ENCODE measurements around the gene GALNT6.

Gene GALNT6

DNA sequence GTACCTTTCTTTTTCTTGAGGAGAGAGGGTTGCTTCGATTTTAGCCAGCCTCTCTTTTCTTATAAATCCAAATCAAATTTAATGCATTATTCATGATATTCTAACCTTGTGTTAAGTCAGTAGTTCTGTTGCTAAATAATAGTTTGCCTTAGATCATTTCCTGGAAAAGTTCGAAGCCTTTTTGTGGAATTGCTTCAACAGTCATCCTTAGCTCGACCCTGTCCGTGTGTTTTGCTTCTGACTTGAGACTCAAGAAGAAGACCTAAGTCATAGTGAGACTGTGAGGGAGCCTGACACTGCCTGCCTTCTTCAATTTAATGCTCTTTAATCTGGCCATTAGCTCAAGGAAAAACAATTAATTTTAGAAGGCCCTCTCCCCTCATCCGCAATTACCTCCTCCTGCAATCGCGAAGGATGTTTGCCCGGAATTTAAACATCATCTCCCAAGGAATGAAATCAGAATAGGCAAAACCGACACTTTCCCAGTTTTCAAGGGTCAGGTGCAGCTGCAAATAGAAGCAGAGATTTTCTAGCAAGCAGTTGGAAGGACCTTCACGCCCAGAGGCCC is 33.0 kb upstream of the GALNT6 start:
- no peaks in the 10 kb centered on the region for H3K27me3 ChIP-seq (ENCODE audit: control insufficient read depth, insufficient read depth, low read length)
- H3K9me3 ChIP-seq (ENCODE audit: control insufficient read depth, insufficient read depth, low read length), result no peaks in the 10 kb centered on the region
- H3K27ac ChIP-seq (ENCODE audit: low read length), result no peak overlapping the region
- no peaks in the 10 kb centered on the region; the same call in 1 of the 2 replicates for H3K4me1 ChIP-seq (ENCODE audit: control insufficient read depth, insufficient read depth, low read length)
- WGBS (ENCODE audit: insufficient coverage, insufficient read length), result no CpG with 5 or more reads among the region's 10 CpGs
- H3K36me3 ChIP-seq (ENCODE audit: control insufficient read depth, insufficient read depth, low read length), result no peaks in the 10 kb centered on the region
- H3K4me3 ChIP-seq (ENCODE audit: low read length), result no peak overlapping the region
- DNase-seq (ENCODE audit: low read depth, low spot score), result no peak

DNA sequence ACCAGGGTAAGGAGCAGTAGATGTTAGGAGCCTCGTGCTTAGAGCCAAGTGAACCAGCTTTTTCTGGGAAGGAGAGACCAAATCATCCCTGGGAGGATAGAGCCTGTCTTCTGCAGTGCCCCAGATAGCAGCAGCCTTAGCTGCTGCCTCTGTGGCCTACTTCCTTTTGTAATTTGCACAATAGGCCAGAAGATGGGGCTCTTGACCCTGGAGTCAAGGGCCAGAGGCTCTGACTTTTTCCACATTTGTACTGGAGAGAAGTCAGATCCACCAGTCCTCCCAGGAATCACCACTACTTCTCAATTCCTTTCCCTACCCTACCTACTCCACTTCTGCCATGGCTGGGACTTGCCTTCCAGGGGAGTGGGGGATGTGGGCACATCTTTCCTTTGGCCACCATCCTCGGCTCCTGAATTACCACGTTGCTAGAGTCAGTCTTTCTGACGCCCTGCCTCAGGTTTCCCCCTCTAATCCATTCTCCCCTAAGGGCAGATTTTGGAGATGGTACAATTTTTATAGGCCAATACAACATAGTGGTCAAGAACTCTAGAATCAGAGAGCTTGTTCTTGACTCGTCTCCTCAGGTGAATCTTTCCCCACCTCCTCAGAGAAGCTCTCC is 30.2 kb upstream of the GALNT6 start:
- no peaks in the 10 kb centered on the region for H3K36me3 ChIP-seq (ENCODE audit: control insufficient read depth, insufficient read depth, low read length)
- no CpG with 5 or more reads among the region's 5 CpGs for WGBS (ENCODE audit: insufficient coverage, insufficient read length)
- no peak overlapping the region for H3K4me3 ChIP-seq (ENCODE audit: low read length)
- H3K27ac ChIP-seq (ENCODE audit: low read length), result no peak overlapping the region
- no peaks in the 10 kb centered on the region for H3K27me3 ChIP-seq (ENCODE audit: control insufficient read depth, insufficient read depth, low read length)
- no peaks in the 10 kb centered on the region for H3K9me3 ChIP-seq (ENCODE audit: control insufficient read depth, insufficient read depth, low read length)
- H3K4me1 ChIP-seq (ENCODE audit: control insufficient read depth, insufficient read depth, low read length), result no peaks in the 10 kb centered on the region; the same call in 1 of the 2 replicates
- DNase-seq (ENCODE audit: low read depth, low spot score), result peak; percentile 45

DNA sequence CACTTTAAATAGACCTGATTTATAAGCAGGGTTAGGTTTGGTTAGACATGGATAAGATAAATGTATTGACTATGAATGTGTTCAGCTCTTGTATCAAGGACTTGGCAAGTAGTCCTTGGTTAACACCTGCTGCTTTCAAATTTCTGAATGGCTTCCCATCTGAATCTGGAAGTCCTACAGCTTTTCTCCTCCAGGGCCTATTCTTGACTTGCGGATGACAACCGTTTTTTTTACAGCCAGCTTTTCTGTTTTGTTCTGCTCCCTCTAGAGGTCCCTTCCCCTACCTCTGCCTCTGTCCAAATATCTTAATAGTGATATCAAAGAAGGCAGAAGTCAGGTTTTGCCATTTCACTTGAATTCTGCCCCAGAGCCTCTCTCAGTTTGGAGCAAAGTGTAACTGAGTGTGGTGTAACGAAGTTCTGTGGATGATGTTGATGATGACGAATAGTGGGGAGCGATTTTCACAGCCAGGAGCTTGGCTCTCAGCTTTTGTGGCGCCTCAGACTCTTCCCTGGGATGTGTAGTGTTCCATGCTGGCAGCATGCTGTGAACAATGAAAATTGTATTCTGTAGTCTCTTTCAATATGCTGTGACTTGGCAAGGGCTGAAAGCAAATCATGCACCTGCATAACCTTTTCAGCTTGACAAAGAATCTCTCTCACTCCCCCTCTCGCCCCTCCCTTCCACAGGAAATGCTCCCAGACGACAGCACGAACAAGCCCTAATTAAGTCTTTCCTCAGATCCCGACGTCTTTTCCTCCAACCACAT is 28.4 kb upstream of the GALNT6 start:
- no peaks in the 10 kb centered on the region for H3K36me3 ChIP-seq (ENCODE audit: control insufficient read depth, insufficient read depth, low read length)
- no CpG with 5 or more reads among the region's 11 CpGs for WGBS (ENCODE audit: insufficient coverage, insufficient read length)
- H3K27ac ChIP-seq (ENCODE audit: low read length), result no peak overlapping the region
- no peaks in the 10 kb centered on the region for H3K27me3 ChIP-seq (ENCODE audit: control insufficient read depth, insufficient read depth, low read length)
- no peak for DNase-seq (ENCODE audit: low read depth, low spot score)
- H3K4me1 ChIP-seq (ENCODE audit: control insufficient read depth, insufficient read depth, low read length), result no peaks in the 10 kb centered on the region; the same call in 1 of the 2 replicates
- H3K4me3 ChIP-seq (ENCODE audit: low read length), result no peak overlapping the region
- H3K9me3 ChIP-seq (ENCODE audit: control insufficient read depth, insufficient read depth, low read length), result no peaks in the 10 kb centered on the region

DNA sequence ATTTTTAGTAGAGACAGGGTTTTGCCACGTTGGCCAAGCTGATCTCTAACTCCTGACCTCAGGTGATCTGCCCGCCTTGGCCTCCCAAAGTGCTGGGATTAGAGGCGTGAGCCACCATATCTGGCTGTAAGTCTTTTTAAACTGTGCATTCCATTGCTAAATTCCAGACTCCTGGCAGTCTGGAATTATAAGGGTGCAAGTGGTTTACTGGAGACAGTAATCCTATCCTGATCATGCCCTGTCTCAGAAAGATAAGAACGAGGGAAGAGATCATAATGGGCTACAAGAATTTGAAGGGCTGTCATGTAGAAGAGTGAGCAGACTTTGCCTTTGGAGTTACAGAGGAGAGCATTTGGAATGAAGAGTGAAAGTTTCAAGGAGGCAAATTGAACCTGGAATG is 26.6 kb upstream of the GALNT6 start:
- no CpG with 5 or more reads among the region's 4 CpGs for WGBS (ENCODE audit: insufficient coverage, insufficient read length)
- Histone ChIP-seq H3K4me3 (ENCODE audit: low read length) (no peak overlapping the region), H3K36me3 (ENCODE audit: control insufficient read depth, insufficient read depth, low read length) (no peaks in the 10 kb centered on the region), H3K4me1 (ENCODE audit: control insufficient read depth, insufficient read depth, low read length) (no peaks in the 10 kb centered on the region; the same call in 1 of the 2 replicates), H3K27ac (ENCODE audit: low read length) (no peak overlapping the region), H3K27me3 (ENCODE audit: control insufficient read depth, insufficient read depth, low read length) (no peaks in the 10 kb centered on the region), H3K9me3 (ENCODE audit: control insufficient read depth, insufficient read depth, low read length) (no peaks in the 10 kb centered on the region)
- DNase-seq (ENCODE audit: low read depth, low spot score), result no peak

DNA sequence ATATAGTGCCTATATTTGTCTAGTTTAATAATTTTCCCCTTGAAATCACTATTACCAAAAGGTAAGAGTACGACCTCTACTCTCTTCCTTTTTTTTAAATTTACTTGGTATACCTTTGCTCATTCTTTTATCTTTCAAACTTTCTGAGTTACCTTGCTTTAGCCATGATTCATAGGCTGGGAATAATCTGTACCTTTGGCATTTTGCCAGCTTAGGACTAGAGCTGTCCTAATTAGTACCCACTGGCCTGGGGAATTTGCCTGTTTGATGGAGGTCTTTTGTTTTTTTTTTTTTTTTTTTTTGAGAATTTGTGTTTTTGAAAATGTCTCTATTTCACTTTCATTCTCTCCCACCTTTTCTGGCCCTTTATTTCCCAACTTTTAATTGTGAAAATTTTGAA is 24.7 kb upstream of the GALNT6 start:
- WGBS (ENCODE audit: insufficient coverage, insufficient read length), result no CpG with 5 or more reads among the region's 1 CpG
- no peaks in the 10 kb centered on the region for H3K36me3 ChIP-seq (ENCODE audit: control insufficient read depth, insufficient read depth, low read length)
- no peaks in the 10 kb centered on the region for H3K9me3 ChIP-seq (ENCODE audit: control insufficient read depth, insufficient read depth, low read length)
- H3K27me3 ChIP-seq (ENCODE audit: control insufficient read depth, insufficient read depth, low read length), result no peaks in the 10 kb centered on the region
- DNase-seq (ENCODE audit: low read depth, low spot score), result no peak
- no peak overlapping the region for H3K27ac ChIP-seq (ENCODE audit: low read length)
- no peak overlapping the region for H3K4me3 ChIP-seq (ENCODE audit: low read length)
- no peaks in the 10 kb centered on the region; the same call in 1 of the 2 replicates for H3K4me1 ChIP-seq (ENCODE audit: control insufficient read depth, insufficient read depth, low read length)

DNA sequence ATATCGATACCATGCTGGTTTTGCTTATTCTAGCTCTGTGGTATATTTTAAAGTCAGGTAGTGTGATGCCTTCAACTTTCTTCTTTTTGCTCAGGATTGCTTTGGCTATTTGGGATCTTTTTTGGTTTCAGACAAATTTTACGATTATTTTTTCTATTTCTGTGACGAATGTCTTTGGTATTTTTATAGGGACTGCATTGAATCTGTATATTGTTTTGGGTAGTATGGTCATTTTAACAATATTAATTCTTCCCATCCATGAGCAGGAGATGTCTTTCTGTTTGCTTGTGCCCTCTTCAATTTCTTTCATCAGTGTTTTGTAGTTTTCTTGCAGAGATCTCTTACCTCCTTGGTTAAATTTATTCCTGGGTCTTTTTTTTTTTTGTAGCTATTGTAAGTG is 22.6 kb upstream of the GALNT6 start:
- H3K4me3 ChIP-seq (ENCODE audit: low read length), result no peak overlapping the region
- DNase-seq (ENCODE audit: low read depth, low spot score), result no peak
- H3K27ac ChIP-seq (ENCODE audit: low read length), result no peak overlapping the region
- no peaks in the 10 kb centered on the region for H3K9me3 ChIP-seq (ENCODE audit: control insufficient read depth, insufficient read depth, low read length)
- no peaks in the 10 kb centered on the region for H3K27me3 ChIP-seq (ENCODE audit: control insufficient read depth, insufficient read depth, low read length)
- no peaks in the 10 kb centered on the region for H3K36me3 ChIP-seq (ENCODE audit: control insufficient read depth, insufficient read depth, low read length)
- no CpG with 5 or more reads among the region's 3 CpGs for WGBS (ENCODE audit: insufficient coverage, insufficient read length)
- no peaks in the 10 kb centered on the region for H3K4me1 ChIP-seq (ENCODE audit: control insufficient read depth, insufficient read depth, low read length)

DNA sequence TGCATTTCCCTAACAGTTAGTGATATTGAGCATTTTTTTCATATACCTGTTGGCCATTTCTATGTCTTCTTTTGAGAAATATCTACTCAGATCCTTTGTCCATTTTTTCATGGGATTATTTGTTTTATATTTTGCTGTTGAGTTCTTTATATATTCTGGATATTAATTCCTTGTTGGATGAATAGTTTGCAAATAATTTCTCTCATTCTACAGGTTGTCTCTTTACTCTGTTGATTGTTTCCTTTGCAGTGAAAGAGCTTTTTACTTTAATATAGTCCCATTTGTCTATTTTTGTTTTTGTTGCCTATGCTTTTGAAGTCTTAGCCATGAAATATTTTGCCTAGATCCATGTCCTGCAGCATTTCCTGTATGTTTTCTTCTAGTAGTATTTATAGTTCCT is 21.9 kb upstream of the GALNT6 start:
- no peak overlapping the region for H3K4me3 ChIP-seq (ENCODE audit: low read length)

DNA sequence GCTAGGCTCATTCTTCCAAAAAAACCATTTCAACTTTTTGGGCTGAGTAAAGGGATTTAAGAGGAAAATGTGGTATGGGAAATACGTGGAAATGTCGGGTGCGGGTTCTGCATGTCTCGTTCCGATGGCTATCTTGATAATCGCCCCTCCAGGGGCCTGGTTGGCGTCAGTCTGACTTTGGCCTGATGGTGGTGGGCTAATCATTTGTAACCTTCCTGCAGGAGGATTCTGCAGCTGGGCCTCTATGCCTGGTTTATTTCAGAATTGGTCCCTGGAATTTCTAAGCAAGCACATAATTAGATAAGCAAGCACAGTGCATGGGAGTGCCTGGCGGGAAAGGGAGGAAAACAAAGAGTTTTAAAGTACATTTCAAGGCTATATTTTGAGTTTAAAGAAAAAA is 18.6 kb upstream of the GALNT6 start:
- Histone ChIP-seq H3K36me3 (ENCODE audit: control insufficient read depth, insufficient read depth, low read length) (no peaks in the 10 kb centered on the region), H3K9me3 (ENCODE audit: control insufficient read depth, insufficient read depth, low read length) (no peaks in the 10 kb centered on the region), H3K27ac (ENCODE audit: low read length) (no peak overlapping the region), H3K27me3 (ENCODE audit: control insufficient read depth, insufficient read depth, low read length) (no peaks in the 10 kb centered on the region), H3K4me1 (ENCODE audit: control insufficient read depth, insufficient read depth, low read length) (no peaks in the 10 kb centered on the region), H3K4me3 (ENCODE audit: low read length) (no peak overlapping the region)
- no peak for DNase-seq (ENCODE audit: low read depth, low spot score)
- WGBS (ENCODE audit: insufficient coverage, insufficient read length), result 100% methylated on average over 2 of the region's 8 CpGs

More for the DNA sequence above, 21.9 kb upstream of the GALNT6 start:
- no peak for DNase-seq (ENCODE audit: low read depth, low spot score)
- Histone ChIP-seq H3K36me3 (ENCODE audit: control insufficient read depth, insufficient read depth, low read length) (no peaks in the 10 kb centered on the region), H3K9me3 (ENCODE audit: control insufficient read depth, insufficient read depth, low read length) (no peaks in the 10 kb centered on the region), H3K4me1 (ENCODE audit: control insufficient read depth, insufficient read depth, low read length) (no peaks in the 10 kb centered on the region), H3K27me3 (ENCODE audit: control insufficient read depth, insufficient read depth, low read length) (no peaks in the 10 kb centered on the region), H3K27ac (ENCODE audit: low read length) (no peak overlapping the region)

DNA sequence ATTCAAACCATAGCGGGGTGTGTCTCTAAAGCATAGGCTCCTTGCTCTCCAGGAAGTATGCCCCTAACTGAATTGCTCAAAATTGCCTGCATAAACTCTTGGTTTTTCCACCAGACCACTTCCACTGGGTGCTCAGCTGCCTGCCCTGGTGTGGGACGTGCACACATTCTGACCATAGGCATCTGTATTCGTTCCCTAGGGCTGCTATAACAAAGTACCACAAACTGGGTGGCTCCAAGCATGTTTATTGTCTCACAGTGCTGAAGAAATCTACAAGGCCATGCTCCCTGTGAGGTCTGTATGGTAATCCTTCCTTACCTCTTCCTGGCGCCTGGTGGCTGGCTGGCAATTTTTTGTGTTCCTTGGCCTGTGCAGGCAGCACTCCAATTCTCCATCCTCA is 16.4 kb upstream of the GALNT6 start:
- no peak for DNase-seq (ENCODE audit: low read depth, low spot score)
- H3K9me3 ChIP-seq (ENCODE audit: control insufficient read depth, insufficient read depth, low read length), result no peaks in the 10 kb centered on the region
- no peaks in the 10 kb centered on the region for H3K36me3 ChIP-seq (ENCODE audit: control insufficient read depth, insufficient read depth, low read length)
- H3K27me3 ChIP-seq (ENCODE audit: control insufficient read depth, insufficient read depth, low read length), result no peaks in the 10 kb centered on the region
- no peaks in the 10 kb centered on the region for H3K4me1 ChIP-seq (ENCODE audit: control insufficient read depth, insufficient read depth, low read length)
- H3K27ac ChIP-seq (ENCODE audit: low read length), result no peak overlapping the region
- no peak overlapping the region for H3K4me3 ChIP-seq (ENCODE audit: low read length)
- WGBS (ENCODE audit: insufficient coverage, insufficient read length), result no CpG with 5 or more reads among the region's 4 CpGs

DNA sequence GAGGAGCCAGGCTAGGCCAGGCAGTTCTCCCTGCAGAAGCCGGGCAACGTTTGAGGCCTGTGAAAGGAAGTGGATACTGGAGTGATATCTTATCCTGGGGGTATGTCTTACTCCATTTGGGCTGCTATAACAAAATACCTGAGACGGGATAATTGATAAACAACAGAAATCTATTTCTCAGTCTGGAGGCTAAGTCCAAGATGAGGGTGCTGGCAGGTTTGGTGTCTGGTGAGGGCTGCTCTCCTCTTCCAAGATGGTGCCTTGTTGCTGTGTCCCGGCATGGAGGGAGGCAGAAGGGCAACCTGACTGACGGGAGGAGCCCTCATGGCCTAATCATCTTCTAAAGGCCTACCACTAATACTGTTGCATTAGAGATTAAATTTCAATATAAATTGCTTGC is 15.7 kb upstream of the GALNT6 start:
- H3K4me3 ChIP-seq (ENCODE audit: low read length), result no peak overlapping the region
- DNase-seq (ENCODE audit: low read depth, low spot score), result no peak
- no peaks in the 10 kb centered on the region for H3K27me3 ChIP-seq (ENCODE audit: control insufficient read depth, insufficient read depth, low read length)
- H3K4me1 ChIP-seq (ENCODE audit: control insufficient read depth, insufficient read depth, low read length), result no peaks in the 10 kb centered on the region
- H3K36me3 ChIP-seq (ENCODE audit: control insufficient read depth, insufficient read depth, low read length), result no peaks in the 10 kb centered on the region
- no CpG with 5 or more reads among the region's 5 CpGs for WGBS (ENCODE audit: insufficient coverage, insufficient read length)
- H3K9me3 ChIP-seq (ENCODE audit: control insufficient read depth, insufficient read depth, low read length), result no peaks in the 10 kb centered on the region
- H3K27ac ChIP-seq (ENCODE audit: low read length), result no peak overlapping the region
